Activated T-cell treated with anti-CD3 and anti-CD28 coated beads, Interleukin-2, amount 50 U/mL, for 72 hours (primary cell): ENCODE results near the gene ZNRF3. TPM values are rescaled to one million over a fixed set of nuclear protein-coding genes. Genes with fewer than 3 reads are reported as not detected.

ENCODE experiments used
- ATAC-seq, 2 donors: fragments of 150-1000 bp; cut with Tn5 transposase; replicated peaks in 1 of 2; 2 replicates each; pipeline ENCODE4 v1.10.0; 2021; ENCODE audit warnings: moderate library complexity in 2 of 2, mild to moderate bottlenecking in 1 of 2
- DNase-seq, 2 donors: peaks; one replicate each; pipeline ENCODE4 v3.0.0; 2021 to 2022; ENCODE audit warnings: mixed read lengths in 1 of 2
- H3K27ac Mint-ChIP-seq: one replicate; pipeline ENCODE4 v1.8.0; 2022; ENCODE audit warnings: mild to moderate bottlenecking, moderate library complexity, mixed read lengths
- H3K27me3 Mint-ChIP-seq: one replicate; pipeline ENCODE4 v1.8.0; 2022; ENCODE audit warnings: low read depth, mixed read lengths
- H3K36me3 Mint-ChIP-seq, 2 donors: one replicate each; pipeline ENCODE4 v1.8.0; 2022; ENCODE audit warnings: mixed read lengths in 2 of 2, mild to moderate bottlenecking in 1 of 2; ENCODE audit not compliant: insufficient read depth in 2 of 2
- H3K4me1 Mint-ChIP-seq: one replicate; pipeline ENCODE4 v1.8.0; 2022; ENCODE audit warnings: low read depth, mixed read lengths
- H3K4me3 Mint-ChIP-seq, 2 donors: one replicate each; pipeline ENCODE4 v1.8.0; 2022; ENCODE audit warnings: mild to moderate bottlenecking in 2 of 2, mixed read lengths in 2 of 2, moderate library complexity in 2 of 2
- H3K9me3 Mint-ChIP-seq, 2 donors: one replicate each; pipeline ENCODE4 v1.8.0; 2022; ENCODE audit warnings: mixed read lengths in 2 of 2
- total RNA-seq, 2 donors: library from RNA; stranded (reverse); gene quantifications; one replicate each; pipeline ENCODE4 v1.2.3, GENCODE V29; 2022

The ZNRF3 gene
- total RNA-seq, 2 donors from 2014 or later, result 0.86 to 0.94 TPM

DNA sequence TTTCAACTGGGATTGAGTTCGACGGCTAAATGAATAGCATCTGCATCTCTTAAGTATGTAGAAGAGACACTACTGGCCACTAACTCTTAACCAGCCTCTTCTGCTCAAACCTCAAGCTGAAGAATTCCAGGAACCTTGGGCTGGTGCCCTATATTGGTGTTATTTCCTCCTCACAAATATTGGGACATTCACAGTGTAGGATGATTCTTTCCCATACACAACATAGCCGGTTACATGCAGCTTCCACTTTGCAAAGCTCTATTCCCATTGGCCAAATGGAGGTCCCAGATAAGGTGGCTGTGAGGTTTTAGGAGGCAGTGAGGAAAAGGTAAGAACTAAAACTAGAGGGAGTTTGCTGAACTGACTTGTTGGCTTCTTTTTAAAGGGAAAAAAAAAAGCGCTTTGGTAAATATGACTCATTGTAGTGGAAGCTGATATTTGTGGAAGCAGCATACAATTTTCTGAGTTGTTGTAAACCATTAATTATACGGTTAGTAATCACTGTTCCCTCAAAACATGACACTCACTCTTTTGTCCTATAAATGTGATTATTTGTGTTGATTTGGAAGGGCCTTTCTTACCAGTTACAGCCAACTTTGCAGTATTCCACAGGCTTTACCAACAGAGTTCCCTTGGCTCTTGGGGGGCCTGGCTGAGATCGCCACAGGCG is 160.7 kb downstream of the ZNRF3 start:
- Mint-ChIP-seq H3K4me1 (no peaks in the 10 kb centered on the region), H3K36me3 (no peaks in the 10 kb centered on the region), H3K27ac (no peak overlapping the region), H3K27me3 (peaks cover 10% of the 10 kb centered on the region), H3K9me3 (no peaks in the 10 kb centered on the region), H3K4me3 (no peak overlapping the region)
- ATAC-seq (no peak), DNase-seq (no peak)

DNA sequence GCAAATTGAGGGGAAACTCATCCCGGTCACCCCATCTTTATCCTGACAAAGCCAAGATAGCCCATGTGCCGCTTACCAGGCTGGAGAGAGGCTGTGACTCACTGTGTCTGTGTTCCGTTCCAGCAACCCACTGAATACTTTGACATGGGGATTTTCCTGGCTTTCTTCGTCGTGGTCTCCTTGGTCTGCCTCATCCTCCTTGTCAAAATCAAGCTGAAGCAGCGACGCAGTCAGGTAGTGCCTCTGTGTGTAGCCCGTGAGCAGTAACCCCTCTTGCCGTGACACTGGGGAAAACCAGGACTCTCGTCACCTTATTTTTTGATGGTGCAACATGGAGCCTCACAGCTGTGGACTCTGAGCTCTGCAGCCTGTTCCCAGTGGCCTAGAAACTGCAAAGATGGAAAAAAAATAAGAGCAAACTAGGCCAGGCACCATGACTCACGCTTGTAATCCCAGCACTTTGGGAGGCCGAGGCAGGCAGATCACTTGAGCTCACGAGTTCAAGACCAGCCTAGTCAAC is 161.3 kb downstream of the ZNRF3 start:
- ATAC-seq, result no peak
- Mint-ChIP-seq H3K27ac (no peak overlapping the region), H3K9me3 (no peaks in the 10 kb centered on the region), H3K27me3 (peaks cover 10% of the 10 kb centered on the region), H3K4me1 (no peaks in the 10 kb centered on the region), H3K36me3 (no peaks in the 10 kb centered on the region), H3K4me3 (no peak overlapping the region)
- DNase-seq, result no peak

DNA sequence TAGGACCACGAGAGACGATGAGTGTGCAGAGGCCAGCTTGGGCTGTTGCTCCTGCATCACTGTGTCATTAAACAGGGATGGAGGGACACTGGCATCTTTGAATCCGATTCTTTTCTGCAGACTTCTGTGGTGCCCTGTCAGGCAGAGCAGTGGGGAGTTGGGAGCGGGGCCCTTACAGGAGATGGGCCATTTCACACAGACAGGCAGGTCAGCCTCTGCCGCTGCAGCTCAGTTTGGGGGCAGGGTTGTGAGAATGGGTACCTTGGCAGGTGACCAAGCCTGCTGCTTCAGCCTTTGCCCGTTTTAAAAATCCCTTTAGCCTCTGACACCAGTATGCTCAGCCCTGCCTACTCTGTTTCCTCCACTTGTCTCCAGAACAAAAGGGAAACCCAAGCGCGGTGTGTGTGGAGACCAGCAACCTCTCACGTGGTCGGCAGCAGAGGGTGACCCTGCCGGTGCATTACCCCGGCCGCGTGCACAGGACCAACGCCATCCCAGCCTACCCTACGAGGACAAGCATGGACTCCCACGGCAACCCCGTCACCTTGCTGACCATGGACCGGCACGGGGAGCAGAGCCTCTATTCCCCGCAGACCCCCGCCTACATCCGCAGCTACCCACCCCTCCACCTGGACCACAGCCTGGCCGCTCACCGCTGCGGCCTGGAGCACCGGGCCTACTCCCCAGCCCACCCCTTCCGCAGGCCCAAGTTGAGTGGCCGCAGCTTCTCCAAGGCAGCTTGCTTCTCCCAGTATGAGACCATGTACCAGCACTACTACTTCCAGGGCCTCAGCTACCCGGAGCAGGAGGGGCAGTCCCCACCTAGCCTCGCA is 165.7 kb downstream of the ZNRF3 start:
- DNase-seq (no peak), ATAC-seq (no peak)
- H3K27ac Mint-ChIP-seq, result no peak overlapping the region
- no peaks in the 10 kb centered on the region for H3K36me3 Mint-ChIP-seq
- no peaks in the 10 kb centered on the region for H3K4me1 Mint-ChIP-seq
- H3K27me3 Mint-ChIP-seq, result no peaks in the 10 kb centered on the region
- H3K9me3 Mint-ChIP-seq, result no peaks in the 10 kb centered on the region
- no peak overlapping the region for H3K4me3 Mint-ChIP-seq

DNA sequence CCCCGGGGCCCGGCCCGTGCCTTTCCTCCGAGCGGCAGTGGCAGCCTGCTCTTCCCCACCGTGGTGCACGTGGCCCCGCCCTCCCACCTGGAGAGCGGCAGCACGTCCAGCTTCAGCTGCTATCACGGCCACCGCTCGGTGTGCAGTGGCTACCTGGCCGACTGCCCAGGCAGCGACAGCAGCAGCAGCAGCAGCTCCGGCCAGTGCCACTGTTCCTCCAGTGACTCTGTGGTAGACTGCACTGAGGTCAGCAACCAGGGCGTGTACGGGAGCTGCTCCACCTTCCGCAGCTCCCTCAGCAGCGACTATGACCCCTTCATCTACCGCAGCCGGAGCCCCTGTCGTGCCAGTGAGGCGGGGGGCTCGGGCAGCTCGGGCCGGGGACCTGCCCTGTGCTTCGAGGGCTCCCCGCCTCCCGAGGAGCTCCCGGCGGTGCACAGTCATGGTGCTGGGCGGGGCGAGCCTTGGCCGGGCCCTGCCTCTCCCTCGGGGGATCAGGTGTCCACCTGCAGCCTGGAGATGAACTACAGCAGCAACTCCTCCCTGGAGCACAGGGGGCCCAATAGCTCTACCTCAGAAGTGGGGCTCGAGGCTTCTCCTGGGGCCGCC is 166.4 kb downstream of the ZNRF3 start:
- ATAC-seq (no peak), DNase-seq (no peak)
- H3K36me3 Mint-ChIP-seq, result no peaks in the 10 kb centered on the region
- H3K27me3 Mint-ChIP-seq, result no peaks in the 10 kb centered on the region
- H3K4me1 Mint-ChIP-seq, result no peaks in the 10 kb centered on the region
- no peak overlapping the region for H3K27ac Mint-ChIP-seq
- H3K4me3 Mint-ChIP-seq, result no peak overlapping the region
- no peaks in the 10 kb centered on the region for H3K9me3 Mint-ChIP-seq

DNA sequence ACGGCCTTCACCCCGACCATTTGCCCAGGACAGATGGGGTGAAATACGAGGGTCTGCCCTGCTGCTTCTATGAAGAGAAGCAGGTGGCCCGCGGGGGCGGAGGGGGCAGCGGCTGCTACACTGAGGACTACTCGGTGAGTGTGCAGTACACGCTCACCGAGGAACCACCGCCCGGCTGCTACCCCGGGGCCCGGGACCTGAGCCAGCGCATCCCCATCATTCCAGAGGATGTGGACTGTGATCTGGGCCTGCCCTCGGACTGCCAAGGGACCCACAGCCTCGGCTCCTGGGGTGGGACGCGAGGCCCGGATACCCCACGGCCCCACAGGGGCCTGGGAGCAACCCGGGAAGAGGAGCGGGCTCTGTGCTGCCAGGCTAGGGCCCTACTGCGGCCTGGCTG is 167.1 kb downstream of the ZNRF3 start:
- no peak overlapping the region for H3K4me3 Mint-ChIP-seq
- no peaks in the 10 kb centered on the region for H3K4me1 Mint-ChIP-seq

DNA sequence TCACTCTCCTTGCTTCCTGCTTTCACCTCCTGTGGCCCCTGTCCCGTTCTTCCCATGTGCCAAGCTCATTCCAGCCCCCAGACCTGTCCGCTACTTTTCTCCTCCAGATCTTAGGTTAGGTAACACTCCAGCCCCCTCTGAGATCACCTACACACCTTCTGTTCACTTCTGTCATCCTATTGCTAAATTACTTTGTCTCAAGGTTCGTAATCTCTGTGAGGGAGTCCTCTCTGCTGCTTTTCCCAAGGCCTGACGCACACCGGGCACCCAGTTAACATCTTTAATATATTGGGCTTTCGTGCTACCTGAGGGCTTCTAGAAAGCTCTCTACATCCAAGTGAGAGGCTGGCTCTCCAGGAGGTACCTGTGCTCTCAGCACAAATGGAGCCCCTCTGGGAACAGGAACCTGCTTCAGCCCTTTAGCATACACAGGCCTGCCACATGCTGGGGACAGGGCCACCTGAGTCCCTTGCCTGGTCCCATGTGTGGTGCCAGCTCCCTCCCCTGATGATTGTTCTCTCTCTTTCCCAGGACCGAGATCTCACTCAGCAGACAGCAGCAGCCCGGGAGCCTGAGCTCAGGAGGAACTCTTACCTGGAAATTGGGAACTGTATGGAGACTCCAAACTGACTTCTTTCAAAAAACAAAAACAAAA is 169.8 kb downstream of the ZNRF3 start:
- ATAC-seq, result no peak
- no peak overlapping the region for H3K4me3 Mint-ChIP-seq

More for the DNA sequence above, 167.1 kb downstream of the ZNRF3 start:
- ATAC-seq, result no peak
- H3K36me3 Mint-ChIP-seq, result no peaks in the 10 kb centered on the region
- DNase-seq, result no peak
- no peak overlapping the region for H3K27ac Mint-ChIP-seq
- H3K9me3 Mint-ChIP-seq, result no peaks in the 10 kb centered on the region
- H3K27me3 Mint-ChIP-seq, result no peaks in the 10 kb centered on the region

DNA sequence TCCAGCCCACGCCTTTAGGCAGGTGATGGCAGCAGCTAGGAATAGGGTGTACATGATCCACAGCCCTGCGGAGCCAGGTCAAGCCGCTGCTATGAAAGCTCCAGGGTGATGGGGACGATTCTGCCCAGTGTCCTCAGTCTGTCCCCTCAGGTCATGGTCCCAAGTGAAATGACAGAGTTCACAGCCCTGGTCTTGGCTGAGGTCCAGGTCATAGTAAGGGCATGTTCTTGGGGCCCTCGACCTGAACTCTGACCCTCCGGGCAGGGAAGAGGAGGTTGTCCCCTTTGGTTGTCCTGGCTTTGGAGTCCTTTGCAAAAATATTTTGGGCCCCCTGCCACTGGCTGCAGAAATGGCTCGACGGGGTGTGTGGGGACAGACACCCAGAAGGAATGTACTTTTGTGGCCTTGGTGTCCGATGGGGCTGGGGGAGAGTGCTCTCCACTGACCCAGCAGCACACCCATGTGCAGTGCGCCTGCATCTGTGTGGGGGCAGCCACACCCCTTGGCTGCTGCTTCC is 170.9 kb downstream of the ZNRF3 start:
- Mint-ChIP-seq H3K4me3 (no peak overlapping the region), H3K9me3 (no peaks in the 10 kb centered on the region), H3K4me1 (no peaks in the 10 kb centered on the region), H3K36me3 (no peaks in the 10 kb centered on the region), H3K27me3 (no peaks in the 10 kb centered on the region), H3K27ac (no peak overlapping the region)
- ATAC-seq, result no peak
- no peak for DNase-seq

More for the DNA sequence above, 169.8 kb downstream of the ZNRF3 start:
- DNase-seq, result no peak
- Mint-ChIP-seq H3K27ac (no peak overlapping the region), H3K36me3 (no peaks in the 10 kb centered on the region), H3K9me3 (no peaks in the 10 kb centered on the region), H3K4me1 (no peaks in the 10 kb centered on the region), H3K27me3 (no peaks in the 10 kb centered on the region)

DNA sequence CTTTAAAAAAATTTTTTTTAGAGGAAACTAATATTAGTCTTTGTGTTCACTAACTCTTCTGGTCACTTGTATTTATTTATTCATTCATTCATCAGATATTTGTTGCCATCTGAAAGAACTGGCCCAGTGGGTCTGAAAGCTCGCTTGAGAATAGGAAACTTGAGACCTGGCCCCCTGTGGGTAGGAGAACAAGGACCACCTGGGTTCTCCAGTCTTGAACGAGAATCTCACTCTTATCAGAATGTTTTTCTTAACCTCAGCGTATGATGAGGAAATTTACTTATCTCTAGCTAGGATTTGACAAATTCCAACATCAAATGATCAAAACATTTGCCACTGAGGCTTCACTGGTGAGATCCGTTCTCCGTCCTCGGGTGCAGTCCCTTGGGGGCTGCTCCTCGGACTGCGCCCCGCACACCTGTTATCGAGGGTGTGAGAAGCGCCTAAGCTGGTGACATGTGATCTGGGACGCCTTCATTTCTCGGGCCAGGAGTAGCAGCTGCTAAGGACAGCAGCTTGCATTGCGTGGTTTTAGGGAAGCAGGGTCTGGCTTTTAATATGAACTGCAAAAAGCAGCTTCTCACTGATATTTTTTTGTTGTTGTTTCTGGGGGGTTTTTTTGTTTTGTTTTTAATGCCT is 171.9 kb downstream of the ZNRF3 start:
- ATAC-seq (no peak), DNase-seq (no peak)
- H3K27ac Mint-ChIP-seq, result no peak overlapping the region
- H3K36me3 Mint-ChIP-seq, result no peaks in the 10 kb centered on the region
- no peaks in the 10 kb centered on the region for H3K4me1 Mint-ChIP-seq
- no peaks in the 10 kb centered on the region for H3K9me3 Mint-ChIP-seq
- no peak overlapping the region for H3K4me3 Mint-ChIP-seq
- peaks cover 4% of the 10 kb centered on the region for H3K27me3 Mint-ChIP-seq

DNA sequence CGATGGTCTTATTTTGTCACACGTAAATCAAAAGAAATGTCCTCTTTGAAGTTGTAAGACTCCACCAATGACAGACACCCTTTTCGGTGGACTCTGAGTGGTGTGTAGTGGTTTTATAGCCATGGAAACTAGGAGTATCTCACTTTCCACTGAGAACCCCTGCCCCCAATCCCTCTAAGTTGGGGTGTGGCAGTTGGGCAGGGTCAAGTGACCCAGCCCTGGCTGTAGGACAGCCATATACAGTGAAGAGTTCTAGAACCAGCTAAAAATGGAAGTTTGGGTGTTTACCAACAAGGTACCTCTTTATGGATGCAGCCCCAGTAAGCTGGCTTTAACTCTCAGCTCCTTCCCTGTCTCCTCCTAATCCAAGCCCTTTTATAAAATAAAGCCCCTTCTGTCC is 173.1 kb downstream of the ZNRF3 start:
- no peak for ATAC-seq
- no peaks in the 10 kb centered on the region for H3K36me3 Mint-ChIP-seq

DNA sequence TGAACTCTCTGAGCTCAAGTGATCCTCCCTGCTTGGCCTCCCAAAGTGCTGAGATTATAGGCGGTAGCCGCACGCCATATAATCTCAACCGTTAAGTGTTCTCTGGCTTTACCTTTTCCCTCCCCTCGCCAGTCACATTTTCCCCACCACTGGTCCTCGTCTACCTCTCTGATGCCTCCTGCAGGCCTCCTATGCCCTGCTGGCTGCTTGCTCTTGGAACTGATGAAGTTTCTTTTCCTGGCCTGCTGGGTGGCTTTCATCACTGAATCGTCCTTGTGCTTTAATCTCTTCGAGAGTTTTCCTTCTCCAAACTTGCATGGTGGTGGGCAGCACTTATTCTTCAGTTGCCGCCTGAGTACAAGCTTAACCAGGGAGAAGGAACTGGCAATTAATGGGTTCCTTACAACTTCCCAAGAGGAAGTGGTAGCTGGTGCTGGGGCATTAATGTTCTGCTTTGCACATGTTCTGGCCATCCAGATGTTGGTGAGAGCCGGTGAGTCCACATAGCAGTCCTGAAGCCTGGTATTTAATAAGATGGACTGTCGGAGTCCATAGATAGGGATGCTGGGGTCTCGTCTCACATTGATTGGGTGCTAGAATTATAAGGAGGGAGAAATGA is 177.0 kb downstream of the ZNRF3 start:
- Mint-ChIP-seq H3K4me3 (no peak overlapping the region), H3K27me3 (peaks cover 7% of the 10 kb centered on the region), H3K4me1 (no peaks in the 10 kb centered on the region), H3K36me3 (no peaks in the 10 kb centered on the region), H3K9me3 (no peaks in the 10 kb centered on the region), H3K27ac (no peak overlapping the region)
- ATAC-seq, result no peak
- DNase-seq, result no peak

More for the DNA sequence above, 173.1 kb downstream of the ZNRF3 start:
- no peak overlapping the region for H3K27ac Mint-ChIP-seq
- DNase-seq, result no peak
- no peak overlapping the region for H3K4me3 Mint-ChIP-seq
- no peaks in the 10 kb centered on the region for H3K4me1 Mint-ChIP-seq
- H3K27me3 Mint-ChIP-seq, result peaks cover 7% of the 10 kb centered on the region
- H3K9me3 Mint-ChIP-seq, result no peaks in the 10 kb centered on the region

DNA sequence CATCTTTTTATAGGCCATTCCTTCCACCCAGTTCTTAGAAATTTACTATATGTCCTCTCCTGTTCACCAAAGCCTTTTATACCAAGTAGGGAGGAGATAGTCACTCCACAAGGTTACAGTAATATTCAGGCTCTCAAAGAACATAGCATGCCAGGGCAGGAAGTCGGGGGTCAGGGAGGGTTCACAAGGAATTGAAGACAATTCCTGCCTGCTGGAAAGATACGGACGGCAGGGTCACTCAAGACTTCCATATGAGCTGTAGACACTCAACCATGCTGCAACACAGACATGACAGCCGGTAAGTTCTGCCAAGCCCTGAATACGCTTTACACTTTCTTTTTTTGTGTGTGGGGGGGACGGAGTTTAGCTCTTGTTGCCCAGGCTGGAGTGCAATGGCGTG is 177.6 kb downstream of the ZNRF3 start:
- DNase-seq, result no peak
- Mint-ChIP-seq H3K4me3 (no peak overlapping the region), H3K36me3 (no peaks in the 10 kb centered on the region), H3K9me3 (no peaks in the 10 kb centered on the region), H3K4me1 (peaks cover 4% of the 10 kb centered on the region), H3K27me3 (peaks cover 7% of the 10 kb centered on the region), H3K27ac (no peak overlapping the region)
- ATAC-seq, result no peak

DNA sequence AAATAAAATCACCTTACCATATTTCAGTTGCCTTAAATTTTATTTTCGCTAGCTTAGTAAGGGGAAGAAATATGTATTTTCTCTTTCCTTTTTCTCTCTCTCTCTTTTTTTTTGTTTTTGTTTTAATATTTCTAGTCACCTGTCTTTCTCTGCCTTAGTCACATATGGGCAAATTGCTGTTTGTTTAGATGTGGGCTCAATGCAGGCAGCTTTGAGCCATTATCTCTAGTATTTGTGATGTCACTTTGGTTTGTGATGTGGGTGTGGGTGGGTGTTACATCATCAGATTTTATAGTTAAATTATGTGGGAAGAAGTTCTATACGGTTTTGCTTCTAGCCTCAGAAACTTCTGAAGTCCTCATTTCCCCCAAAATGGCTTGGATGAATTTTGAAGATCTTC is 178.4 kb downstream of the ZNRF3 start, which contains the start of gene C22orf31:
TSS of gene C22orf31 (minus strand) at position 59 of the 400 bp plus-strand sequence. CDS start at position 20, 39 bp downstream.
- DNase-seq (no peak), ATAC-seq (no peak)
- Mint-ChIP-seq H3K27ac (no peak within 1 kb of the TSS), H3K4me1 (peaks cover 7% of the 10 kb centered on the region), H3K27me3 (peaks cover 7% of the 10 kb centered on the region), H3K9me3 (no peaks in the 10 kb centered on the region), H3K36me3 (no peaks in the 10 kb centered on the region), H3K4me3 (no peak within 1 kb of the TSS)
